Tongue (tissue), 2 donors: ENCODE measurements around the gene SON. TPM values are rescaled to one million over a fixed set of nuclear protein-coding genes. Genes with fewer than 3 reads are reported as not detected.
A peak's percentile ranks its signal among the peaks of the same experiment; 100 is the strongest.
"Not testable (repeated sequence)": the region's sequence is repeated elsewhere in the genome, so short reads cannot be mapped to it uniquely, and the experiment has no call there.

Source experiments
- DNase-seq: peaks from one replicate; pipeline ENCODE4 v3.0.0-alpha.2; 2015
- total RNA-seq: library from RNA; depleted of rRNA; stranded (reverse); fragments of >200 nt; gene quantifications from one replicate; pipeline ENCODE4 v1.2.3, GENCODE V29; 2014

SON gene
- 357 TPM for total RNA-seq

DNA sequence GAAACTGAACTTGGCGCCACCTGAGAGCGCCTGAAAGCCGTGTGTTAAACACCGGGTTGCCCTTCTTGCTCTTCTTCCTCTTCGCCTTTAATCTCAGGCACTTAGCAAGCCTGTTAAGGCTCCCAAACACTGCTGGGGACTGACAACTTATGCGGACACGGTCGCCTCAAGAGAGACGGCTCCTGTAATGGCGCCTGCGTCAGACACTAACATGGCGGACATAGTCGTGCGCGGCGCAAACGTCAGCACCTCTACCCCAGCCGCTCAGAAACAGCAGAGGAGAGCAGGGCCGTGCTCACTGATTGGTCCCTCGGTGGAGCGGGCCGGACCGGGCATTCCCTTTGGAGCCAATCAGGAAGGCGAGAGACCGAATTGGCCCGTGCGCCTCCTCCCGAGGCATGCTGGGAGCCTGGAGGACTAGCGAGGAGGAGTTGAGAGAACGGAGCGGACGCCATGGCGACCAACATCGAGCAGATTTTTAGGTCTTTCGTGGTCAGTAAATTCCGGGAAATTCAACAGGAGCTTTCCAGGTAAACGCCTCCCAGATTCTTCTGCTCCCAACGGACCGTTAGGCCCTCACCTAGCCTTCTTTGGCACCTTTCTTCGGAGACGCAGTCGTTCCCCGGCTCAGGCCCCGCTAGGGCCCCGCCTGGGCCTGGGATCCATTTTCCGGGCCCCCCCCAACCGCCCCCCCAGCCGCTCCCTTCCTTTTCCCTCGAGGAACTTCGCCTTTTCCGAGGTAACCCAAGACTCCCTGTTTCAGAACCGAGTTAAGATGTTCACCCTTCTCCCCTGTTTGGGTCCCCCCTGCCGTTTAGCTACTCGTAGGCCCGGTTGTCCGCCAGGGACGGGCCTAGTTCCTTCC lies at the start of gene SON:
TSS of gene SON (plus strand) at position 399 of the 865 bp plus-strand sequence. CDS start at position 454, 55 bp downstream.
- peak; percentile 99 for DNase-seq

DNA sequence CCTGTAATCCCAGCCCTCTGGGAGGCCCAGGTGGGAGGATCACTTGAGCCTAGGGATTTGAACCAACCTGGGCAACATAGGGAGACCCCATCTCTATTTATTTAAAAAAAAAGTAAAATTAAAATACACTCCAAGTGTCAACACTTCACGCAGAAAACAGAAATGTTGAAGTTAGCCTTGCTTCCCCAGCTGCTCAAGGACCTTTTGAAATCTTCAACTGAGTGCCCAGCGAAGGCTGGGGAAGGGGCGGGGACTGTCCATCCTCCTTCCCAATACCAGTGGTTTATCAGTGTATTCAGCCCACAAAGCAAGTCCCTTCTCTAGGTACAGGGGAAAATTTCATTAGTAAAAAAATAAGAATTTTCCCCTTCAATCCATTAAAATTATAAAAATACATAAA lies 49.1 kb upstream of the SON start:
- DNase-seq, result no peak

DNA sequence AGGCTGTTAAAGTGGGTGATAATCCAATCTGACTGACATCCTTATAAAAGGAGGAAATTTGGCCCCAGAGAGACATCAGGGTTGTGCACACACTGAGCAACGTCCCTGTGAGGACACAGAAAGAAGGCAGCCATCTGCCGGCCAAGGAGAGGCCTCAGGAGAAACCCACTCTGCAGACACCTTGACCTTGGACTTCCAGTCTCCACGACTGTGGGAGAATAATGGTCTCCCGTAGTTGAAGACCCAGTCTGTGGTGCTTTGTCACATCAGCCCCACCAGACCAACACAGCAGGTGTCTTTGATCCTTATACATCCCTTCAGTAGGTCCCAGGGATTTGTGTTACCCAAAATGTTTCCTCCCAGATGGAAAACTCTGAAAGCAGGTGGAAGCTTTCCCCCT lies 47.1 kb upstream of the SON start:
- no peak for DNase-seq

DNA sequence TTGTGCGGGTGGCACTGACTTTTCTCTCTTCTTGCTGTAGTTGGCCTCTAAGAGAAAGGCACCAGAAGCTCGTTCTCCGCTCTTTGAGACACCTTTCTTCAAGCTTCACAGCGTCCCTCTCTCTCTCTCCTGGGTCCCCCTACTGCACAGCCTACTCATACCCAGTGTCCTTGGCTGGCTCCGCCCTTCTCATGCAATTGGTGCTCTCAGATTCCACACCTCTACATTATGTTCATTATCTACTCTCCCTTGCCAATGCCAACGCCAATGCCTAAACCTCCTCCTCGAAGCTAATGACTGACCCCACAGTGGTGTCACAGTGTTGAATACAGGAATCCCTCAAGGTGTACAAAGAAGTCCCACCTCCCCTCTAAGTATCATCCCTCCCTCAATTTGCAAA lies 46.5 kb upstream of the SON start:
- DNase-seq, result no peak

- no peak for DNase-seq
Observed at GRCh38 chr21:33505833-33506232, 37.0 kb upstream of the SON start.

DNA sequence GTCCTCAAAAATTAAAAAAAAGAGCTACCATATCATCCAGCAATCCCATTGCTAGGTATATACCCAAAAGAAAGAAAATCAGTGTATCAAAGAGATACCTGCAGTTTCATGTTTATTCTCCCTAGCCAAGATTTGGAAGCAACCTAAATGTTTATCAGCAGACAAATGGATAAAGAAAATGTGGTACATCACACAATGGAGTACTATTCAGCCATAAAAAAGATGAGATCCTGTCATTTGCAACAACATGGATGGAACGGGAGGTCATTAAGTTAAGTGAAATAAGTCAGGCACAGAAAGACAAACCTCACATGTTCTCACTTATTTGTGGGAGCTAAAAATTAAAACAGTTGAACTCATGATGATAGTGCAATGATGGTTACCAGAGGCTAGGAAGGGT lies 35.8 kb upstream of the SON start:
- DNase-seq, result not testable (repeated sequence)

DNA sequence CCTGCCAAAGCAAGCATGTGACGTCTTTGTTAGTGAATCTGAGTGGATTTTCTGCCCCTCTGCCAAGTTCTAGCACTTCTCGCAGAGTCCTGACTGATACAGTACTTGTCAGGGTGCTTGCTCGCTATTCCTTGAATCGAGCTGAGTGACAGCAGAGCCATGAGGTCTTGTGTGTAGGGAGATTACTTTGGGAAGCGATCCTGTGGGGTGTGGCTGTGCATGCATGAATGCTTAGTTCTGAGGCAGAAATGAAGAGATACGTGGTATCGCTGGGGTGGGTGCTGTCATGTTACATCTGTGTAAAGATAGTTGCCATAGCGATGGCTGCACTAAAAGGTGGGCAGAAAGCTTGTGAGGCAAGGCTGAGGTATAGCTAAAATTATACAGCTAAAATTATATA lies 32.0 kb upstream of the SON start:
- peak; percentile 2 for DNase-seq

DNA sequence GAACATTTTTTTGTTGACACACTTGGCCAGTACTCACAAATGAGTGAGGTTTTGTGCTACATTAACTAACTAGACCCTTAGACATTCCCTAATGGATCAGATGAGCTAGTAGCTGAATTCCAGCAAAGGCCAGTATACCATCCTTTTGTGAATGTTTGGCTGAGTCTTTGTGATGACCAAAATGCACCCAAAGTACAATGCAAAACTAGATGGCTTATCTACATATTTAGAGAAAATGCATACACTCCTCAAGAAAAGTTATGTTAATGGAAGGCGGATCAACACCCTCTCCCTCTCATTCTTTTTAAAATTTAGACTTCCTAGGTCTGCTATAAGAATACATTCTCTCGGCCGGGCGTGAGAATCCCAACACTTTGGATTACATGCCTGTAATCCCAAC lies 31.2 kb upstream of the SON start:
- no peak for DNase-seq

- DNase-seq, result no peak
Observed at GRCh38 chr21:33512481-33512880, 30.4 kb upstream of the SON start.

DNA sequence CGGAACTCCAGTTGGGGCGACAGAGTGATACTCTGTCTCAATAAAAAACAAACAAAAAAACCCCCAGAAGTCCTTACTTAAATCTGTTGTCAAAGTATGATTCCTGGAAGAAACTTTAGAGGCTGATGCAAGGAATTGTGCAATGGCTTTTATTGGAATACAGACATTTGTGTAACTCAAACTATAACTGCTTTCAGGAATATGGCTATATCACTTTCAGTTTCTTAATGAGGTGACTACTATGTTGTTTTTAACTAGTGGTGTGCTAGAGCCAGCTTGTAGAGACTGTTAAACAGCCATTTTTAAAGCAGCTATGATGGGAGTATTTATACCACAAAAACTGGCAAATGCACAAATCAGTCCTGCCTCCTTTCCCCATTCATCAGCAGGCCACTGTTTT lies 28.6 kb upstream of the SON start:
- no peak for DNase-seq

DNA sequence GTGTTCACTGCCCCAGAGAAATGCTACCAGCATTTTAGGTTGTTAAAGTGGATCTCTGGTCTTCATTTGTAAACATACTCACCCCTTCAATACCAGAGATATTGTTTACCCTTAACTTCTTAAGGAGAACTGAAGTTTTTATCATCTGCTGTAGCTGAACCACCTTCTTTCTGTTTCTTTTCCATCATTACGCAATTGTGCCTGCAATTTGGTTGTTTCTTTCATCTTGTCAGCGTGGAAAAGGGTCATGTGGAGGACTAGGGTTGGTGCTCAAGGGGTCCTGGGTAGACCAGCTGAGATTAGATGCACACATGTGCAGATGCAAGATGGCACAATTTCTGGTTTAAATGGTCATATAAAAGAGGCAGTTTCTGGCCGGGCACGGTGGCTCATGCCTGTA lies 23.9 kb upstream of the SON start:
- DNase-seq, result no peak

GRCh38 chr21:33522297-33522952 lies 20.4 kb upstream of the SON start:
- DNase-seq, result no peak

DNA sequence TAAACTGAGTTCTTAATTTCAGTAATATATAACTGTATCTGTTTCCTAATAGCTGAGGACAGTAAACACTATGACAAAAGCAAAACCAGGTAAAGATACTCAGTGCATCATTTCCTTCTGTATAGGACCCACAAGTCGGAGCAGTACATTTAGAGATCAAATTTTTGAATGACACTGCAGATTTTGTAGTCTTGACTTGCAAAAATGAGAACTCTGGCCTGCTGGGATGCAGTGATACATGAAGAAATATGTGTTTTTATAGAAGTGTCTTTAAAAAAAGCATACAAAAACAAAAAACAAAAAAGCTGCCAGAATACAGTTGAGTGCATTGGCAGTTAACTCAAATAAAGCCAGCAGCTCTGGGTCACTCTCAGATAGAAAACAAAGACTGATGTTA lies 19.9 kb upstream of the SON start:
- no peak for DNase-seq

DNA sequence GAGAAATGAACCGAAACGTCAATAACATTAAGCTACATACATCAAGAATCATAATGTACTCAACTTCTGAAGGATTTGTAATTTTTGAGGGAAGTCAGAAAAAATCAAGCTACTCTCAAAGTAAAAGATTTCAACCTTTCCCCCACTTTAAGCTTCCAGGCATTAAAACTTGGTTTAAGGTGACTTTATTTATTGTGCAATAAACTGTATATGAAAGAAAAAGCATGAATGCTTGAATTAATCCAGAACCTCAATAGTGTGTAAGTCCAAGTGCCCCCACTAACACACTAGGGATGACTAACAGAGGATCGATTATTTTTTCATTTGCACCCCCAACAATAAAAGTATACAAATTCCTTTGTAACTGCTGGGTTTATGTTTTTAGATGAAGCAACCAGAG lies 11.8 kb upstream of the SON start:
- DNase-seq, result no peak

DNA sequence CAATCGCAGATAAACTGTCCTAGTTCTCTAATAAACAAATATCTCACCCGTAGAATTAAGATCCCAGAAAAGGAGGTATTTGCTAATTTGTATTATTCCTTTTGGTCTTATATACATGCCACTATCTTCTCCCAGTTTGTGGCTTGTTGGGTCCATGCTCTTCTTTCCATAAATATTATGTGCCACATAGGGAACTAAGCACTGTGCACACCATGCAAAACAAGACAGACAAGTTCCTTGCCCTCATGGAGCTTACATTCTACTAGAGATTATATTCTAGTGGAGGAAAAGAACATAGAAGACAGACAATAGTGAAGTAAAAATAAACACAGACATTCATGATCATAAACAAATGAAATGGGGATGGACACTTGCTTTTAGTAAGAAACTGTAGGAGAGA lies 5.6 kb upstream of the SON start:
- DNase-seq, result no peak

GRCh38 chr21:33539616-33540015 lies 3.2 kb upstream of the SON start:
- no peak for DNase-seq

DNA sequence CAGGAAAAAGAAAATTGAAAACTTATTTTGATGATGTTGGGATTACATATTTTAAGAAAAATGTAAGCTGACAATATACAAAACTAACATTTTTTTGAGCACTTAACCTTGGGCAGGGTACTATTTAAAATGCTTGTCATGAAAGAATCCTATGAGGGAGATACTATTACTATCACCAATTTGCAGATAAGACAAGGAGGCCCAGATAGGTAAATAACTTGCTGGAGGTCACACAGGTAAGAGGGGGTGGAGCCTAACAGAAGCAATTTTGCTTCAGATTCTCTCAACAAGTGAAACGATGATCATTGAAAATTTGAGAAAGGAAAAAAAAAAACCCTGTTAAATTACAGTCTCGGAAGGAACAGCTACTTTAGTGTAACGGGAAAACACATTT lies 2.1 kb upstream of the SON start:
- no peak for DNase-seq

- DNase-seq, result no peak
Observed at GRCh38 chr21:33541105-33541711, 1.6 kb upstream of the SON start.

DNA sequence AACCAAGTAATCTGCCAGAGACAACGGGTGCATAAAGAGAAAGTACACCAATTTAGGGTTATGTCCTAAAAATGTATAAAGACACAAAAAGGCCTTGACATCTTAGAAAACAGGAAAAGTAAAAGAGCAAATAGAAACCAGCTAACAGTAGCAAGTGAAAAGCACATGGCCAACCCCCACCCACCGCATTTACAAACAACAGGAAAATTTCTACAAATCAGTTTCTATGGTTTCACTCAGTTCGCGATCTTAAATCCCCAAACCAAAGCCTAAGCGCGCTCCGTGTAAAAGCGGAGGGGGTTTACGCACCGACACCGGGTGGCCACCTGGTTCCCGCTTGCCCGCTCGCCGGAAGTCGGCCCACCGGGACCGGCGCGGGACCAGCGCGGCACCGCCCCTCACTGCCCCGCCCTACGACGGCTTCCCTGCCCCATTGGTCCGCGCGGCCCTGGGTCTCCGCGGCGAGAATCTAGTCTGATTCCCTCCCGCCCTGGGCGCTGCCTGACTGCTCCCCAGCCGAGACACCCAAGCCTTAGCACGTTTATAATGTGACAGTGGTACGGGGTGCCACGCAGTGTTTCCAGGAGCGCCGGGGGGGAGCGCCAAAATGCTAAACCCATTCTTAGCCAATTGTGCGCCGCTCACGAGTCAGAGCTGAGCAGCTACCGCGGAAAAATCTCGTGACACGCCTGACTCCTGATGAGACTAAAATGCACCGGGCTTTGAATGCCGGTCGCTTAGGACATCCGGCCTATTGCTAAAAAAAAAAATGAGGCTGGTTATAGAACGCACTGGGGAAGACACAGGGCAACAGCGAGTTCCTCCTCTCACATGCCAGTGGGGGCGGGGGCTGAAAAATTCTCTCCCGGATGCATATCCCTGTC lies 840 bp upstream of the SON start, which contains the start of gene GART:
TSS of gene GART (minus strand) at position 362 of the 884 bp plus-strand sequence. CDS start 2,802 bp downstream, outside the sequence.
- DNase-seq, result peak; percentile 91

DNA sequence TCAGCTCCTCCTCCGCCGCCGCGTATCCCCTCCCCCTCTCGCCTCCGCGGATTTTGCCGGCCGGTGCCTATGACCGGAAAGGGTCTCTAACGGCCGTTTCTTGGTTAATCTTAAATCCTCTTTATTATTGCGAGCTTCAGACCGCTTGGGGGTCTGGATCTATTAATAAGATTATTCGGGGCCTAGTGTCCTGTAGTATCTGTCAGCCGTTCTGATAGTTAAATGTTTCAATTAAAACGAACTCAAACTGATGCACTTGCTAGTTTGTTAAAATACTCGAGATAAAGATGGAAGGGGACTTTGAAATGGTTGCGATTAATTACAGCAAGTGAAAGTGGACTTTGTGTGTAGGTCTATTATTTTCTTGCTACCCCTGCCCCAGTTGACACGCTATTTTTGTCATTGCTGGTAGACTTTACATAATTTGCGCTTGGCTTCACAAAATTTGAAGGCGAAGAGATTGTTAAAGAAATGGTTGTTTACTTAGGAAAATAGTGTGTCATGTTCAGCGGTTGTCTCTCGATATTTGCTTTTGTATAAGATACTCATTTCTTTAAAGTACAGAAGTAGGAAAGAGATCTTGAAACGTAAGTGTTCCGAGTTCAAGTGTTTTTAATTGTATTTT lies 779 bp downstream of the SON start:
- DNase-seq, result no peak

DNA sequence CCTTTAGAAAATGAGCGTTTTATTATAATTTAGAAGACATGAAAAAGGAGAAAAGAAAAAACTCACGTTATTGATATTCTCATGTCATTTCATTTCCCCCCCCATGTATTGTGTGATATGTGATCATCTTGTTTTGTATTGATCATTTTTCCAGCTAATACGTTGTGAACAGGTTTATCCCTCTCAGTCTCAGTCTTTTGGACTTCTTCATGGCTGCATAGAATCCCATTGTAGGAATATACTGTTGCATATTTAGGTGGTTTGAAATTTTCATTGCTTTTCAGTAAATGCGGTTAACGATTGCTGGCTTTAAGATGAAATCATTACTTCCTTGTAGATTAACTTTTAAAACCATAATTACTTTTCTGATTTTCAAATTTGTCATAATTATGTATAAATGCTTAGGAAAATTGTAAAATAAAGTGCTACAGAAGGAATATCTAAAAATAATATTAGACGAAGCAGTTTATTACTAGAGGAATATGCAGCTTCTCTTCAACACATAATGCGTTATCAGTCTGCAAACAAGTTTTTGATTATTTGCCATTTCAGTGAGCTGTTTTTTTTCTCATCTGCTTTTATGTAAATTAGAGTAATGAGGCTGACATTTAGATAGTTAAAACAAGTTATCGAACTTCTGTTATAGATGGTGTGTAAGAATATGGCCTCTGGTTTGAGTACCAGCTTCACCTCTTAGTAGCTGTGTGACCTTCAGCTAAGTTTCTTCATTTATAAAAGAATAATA lies 1.8 kb downstream of the SON start:
- DNase-seq, result no peak
